SHP77 (cell line): Measurements from ENCODE around the gene CEBPB.
"Not testable (repeated sequence)": the region's sequence is repeated elsewhere in the genome, so short reads cannot be mapped to it uniquely, and the experiment has no call there.

ENCODE experiments used
- DNase-seq, 2 experiments: peaks; one replicate each; lab custom pipeline; 2025; lab: John Stamatoyannopoulos, UW

Gene CEBPB

GRCh38 chr20:50170549-50171220 lies 19.9 kb upstream of the CEBPB start:
- DNase-seq, result peak in 1 of 2 experiments; percentile 23

DNA sequence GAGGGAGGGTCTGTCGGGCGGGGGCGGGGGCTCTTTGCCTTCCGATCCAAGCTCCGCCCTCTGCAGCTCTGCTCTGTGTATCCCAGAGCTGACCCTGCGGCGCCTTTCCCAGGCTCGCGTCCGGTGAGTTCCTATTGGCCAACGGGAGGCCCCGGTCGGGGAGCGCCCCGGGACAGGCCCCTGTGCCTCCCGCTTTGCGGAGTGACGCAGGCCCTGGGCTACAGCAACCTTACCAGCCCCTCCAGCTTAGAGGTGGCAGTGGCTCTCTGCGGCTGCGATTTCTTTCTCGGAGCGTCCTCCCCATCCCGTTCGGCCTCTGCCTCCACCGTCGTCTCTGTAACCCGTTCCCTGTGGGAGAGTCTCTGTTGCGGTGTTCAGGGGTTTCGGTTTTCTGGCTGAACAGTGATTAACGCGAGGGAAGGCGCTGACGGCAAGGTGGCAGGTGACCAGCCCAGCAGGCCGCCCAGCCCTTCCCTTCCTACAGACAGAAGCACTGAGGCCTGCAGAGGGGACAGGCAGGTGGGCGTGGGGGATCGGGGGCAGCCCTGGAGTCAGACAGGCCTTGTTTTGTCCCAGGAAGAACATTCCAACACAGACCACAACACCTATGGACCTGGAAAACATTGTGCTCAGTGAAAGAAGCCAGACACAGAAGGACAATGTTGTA lies 18.1 kb upstream of the CEBPB start:
- DNase-seq, result peak; percentile 84 to 92

DNA sequence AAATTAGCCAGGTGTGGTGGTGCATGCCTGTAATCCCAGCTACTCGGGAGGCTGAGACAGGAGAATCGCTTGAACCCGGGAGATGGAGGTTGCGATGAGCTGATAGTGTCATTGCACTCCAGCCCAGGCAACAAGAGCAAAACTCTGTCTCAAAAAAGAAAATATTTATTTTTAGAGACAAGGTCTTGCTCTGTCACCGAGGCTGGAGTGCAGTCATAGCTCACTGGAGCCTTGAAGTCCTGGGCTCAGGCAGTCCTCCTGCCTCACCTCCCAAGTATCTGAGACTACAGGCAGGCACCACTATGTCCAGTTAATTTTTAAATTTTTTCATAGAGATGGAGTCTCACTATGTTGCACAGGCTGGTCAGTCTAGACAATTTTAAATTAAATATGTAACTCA lies 16.2 kb upstream of the CEBPB start:
- DNase-seq, result no peak

GRCh38 chr20:50175938-50176933 lies 14.4 kb upstream of the CEBPB start:
- no peak for DNase-seq

DNA sequence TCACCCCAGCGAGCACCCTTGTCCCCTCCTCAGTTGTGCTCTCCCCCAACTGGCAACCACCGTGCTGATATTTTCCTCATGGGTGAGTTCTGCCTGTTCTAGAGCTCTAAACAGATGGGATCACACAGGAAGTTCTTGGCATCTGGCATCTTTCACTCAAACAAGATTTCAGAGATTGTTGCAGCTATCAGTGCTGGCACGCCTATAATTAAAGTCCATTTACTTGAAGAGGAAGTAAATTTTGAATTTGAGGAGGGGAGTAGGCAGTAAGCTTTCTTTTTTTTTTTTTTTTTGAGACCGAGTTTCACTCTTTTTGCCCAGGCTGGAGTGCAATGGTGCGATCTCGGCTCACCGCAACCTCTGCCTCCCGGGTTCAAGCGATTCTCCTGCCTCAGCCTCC lies 12.0 kb upstream of the CEBPB start:
- not testable (repeated sequence) for DNase-seq

- DNase-seq, result no peak
These were observed 9.3 kb upstream of the CEBPB start for GRCh38 chr20:50181344-50181743.

- no peak for DNase-seq
These were observed 8.3 kb upstream of the CEBPB start for GRCh38 chr20:50182346-50182745.

DNA sequence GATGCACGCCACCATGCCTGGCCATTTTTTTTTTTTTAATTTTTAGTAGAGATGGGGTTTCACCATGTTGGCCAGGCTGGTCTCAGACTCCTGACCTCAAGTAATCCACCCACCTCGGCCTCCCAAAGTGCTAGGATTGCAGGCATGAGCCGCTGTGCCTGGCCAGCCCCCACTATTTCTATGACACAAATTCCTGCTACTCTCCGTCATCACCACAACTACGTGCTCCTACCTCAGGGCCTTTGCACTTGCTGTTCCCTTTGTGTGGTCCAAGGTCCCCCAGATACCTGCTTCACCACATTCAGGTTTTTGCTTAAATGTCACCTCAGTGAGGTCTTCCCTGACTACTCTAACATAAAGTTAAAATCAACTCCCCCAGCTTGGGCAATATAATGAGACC lies 5.2 kb upstream of the CEBPB start:
- DNase-seq, result no peak

DNA sequence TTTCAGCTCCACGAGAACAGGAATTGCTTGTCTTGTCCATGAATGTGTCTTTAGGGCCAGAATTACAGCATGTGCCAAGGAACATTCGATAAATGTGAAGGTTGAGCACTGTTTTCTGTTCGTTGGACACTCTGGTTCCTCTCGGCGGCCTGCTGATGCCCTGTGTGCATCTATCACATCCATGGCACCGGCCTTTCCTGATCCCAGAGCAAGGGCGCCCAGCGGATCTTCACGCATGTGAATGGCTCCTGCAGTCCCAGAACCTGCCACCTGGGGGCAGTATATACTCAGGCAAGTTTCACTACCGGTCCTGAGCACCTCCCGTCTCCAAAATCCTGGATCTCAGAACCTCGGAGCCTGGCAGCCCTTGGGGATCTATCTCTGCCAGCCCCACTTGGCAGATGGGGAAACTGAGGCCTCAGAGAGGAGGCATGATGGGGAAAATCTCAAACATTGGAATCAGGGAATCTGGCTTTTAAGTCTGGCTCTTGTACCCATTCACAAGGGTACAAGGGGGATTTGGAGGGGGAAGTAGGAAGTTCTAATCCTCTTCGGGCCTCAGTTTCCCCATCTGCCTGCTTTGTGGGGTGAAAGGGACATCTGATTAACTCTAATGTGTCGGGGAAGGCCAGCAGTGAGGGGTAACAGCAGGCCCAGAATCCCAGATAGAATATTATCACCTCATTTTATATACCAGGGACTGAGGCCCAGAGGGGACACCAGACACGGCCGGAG lies 4.3 kb upstream of the CEBPB start:
- peak; percentile 77 to 83 for DNase-seq

GRCh38 chr20:50186987-50187402 lies 3.6 kb upstream of the CEBPB start:
- DNase-seq, result no peak

DNA sequence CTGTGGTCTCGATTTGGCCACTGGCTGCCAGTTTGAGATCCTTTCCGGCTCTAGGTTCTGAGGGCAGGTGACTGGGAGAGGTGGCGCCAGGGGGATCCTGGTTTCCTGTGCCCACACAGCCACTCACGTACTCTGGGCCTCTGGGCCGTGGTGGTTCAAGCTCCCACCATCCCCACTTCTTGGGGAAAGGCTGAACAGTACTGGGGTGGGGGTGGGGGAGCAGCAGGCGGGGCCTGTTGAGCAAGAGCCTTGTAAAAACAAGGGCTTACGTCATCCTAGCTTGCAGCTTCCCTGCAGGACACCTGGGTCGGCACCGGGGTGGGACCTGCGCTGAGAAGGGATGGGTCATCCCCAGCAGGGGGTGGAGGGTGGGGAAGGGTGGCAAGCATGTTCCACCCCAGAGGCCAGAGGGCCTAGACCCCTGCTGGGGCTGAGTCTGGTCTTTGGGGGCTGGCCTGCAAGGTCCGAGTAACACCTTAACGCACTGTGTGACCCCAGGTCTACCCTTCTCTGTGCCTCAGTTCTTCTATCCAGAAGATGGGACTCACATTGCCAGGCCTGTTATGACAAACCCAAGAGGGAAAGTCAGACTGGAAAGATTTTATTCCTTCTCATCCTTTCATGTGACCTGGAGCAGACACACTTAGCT lies 3.1 kb upstream of the CEBPB start:
- peak in 1 of 2 experiments; percentile 46 for DNase-seq

GRCh38 chr20:50188287-50188688 lies 2.3 kb upstream of the CEBPB start:
- DNase-seq, result no peak

DNA sequence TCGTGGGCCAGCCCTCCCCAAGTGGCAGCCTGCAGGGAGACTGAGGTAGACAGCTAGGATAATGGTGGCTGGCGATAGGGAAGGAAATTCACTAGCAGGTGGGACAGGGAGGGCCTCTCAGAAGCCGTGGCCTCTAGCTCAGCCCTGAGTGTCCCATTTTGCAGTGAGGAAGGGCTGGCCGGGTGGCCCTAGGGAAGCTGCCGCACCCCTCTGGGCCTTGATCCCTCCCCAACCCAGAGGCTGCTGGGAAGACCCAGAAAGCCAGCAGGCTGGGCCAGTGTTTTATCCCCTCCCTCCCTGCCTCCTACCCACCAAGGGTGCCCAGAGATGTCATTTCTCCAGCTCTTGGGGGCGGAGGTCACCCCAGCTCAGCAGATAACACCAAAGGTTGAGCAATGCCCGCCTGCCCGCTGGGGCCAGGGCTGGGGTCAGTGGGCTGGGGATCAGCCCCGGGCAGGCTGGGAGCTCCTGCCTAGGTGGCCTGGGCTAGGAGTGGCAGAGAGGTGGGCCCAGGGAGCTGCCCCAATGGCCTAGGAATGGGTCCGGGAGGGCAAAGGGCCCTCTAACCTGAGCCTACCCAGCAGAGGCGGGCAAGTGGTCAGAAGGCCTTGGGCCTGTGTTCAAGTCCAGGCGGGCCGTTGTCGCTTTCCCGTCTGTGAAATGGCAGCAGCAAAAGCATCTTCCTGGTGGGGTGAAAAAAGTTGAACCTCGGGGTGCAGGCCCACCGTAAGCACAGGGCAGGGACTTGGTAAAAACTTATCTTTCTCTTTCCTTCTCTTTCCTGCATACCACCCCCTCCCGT lies 1.6 kb upstream of the CEBPB start:
- DNase-seq, result no peak

DNA sequence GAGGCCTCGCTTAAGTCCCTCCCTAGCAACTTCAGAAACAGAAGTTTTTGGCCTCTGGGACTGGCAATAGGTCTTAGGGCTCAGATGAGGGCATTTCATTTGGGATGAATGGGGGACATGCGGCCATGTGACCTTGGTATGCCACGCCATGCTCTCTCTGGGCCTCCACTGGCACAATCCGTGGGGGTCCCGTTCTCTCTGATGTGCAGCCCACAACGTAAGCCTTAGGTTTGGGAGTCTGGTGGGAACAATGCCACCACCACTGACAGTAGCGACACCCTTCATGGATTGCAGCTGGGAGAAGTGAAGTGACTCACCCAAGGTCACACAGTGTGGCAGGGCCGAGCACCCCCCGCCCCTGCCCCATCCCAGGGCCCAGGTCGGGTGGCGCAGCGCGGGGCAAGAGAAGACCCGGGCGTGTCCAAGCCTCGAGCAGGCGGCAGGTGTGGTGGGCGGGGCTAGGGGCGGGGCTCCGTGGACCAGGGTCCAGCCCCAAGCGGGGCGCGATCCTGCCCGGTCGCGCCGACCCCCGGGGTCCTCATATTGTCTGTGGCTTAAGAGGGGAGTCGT lies 864 bp upstream of the CEBPB start:
- no peak for DNase-seq

- peak in 1 of 2 experiments; percentile 38 for DNase-seq
These were observed 474 bp downstream of the CEBPB start for GRCh38 chr20:50191065-50191543.

GRCh38 chr20:50191544-50192363 lies 1.1 kb downstream of the CEBPB start:
- peak; percentile 18 to 50 for DNase-seq

GRCh38 chr20:50192364-50193198 lies 2.0 kb downstream of the CEBPB start:
- DNase-seq, result peak; percentile 74 to 77

DNA sequence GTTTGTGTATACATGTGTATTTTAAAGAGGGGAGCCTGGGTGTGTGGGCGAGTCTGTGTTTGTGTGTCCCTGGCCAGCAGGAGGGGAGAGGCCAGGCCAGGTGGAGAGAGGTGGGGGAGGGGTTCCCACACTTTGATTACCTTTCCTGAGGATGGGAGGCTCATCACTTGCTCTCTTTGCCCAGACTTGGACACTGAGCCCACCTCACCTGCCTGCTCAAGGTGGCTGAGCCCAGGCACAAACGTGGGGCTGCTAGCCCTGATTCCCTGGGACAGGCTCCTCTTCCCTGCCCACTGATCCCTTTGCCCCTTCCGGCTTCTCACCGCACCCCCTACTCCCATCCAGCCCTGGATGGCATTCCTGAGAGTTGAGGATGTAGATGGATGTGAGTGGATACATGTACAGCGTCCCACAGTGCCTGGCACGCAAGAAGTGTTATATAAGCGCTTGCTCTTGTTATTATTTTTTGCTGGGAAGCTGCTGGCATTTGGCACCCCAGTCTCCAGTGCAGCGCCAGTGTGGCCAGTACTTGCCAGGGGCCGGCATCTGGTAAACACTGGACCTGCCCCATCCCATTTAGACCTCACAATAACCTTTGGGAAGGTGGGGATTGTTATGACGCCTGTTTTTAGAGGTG lies 2.7 kb downstream of the CEBPB start:
- no peak for DNase-seq
